Astrocyte (in vitro differentiated cells and primary cell): ENCODE data around the gene RCAN2.

Experiments
- EZH2 ChIP-seq: IDR thresholded peaks from 2 replicates; pipeline ENCODE4 v1.6.1; 2012; ENCODE audit warnings: mild to moderate bottlenecking, low read length, inconsistent platforms; ENCODE audit not compliant: insufficient read depth
- TF ChIP-seq, protein P1 (sequence below): IDR thresholded peaks from 2 replicates; pipeline ENCODE4 v1.5.1; 2011; ENCODE audit warnings: low read depth, mild to moderate bottlenecking, inconsistent platforms, low read length, moderate library complexity; ENCODE audit not compliant: insufficient read depth

DNA sequence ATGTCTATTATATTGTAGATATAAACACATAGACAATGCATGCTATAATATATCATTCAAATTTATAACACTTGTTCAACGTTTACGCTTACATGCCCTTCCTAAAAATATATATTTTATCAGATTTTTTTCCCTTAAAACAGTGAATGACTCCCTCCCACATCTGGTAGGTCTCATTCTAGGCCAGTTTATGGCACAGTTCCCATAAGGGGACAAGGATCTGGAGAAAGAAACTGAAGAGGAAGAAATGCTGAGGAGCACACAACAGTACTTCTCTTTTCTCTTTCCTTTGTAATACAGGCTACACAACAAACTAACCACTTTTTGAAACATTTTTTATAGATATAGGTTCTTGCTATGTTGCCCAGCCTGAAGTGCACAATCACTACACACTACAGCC is 48.6 kb upstream of the RCAN2 start:
- TF ChIP-seq, protein P1, sequence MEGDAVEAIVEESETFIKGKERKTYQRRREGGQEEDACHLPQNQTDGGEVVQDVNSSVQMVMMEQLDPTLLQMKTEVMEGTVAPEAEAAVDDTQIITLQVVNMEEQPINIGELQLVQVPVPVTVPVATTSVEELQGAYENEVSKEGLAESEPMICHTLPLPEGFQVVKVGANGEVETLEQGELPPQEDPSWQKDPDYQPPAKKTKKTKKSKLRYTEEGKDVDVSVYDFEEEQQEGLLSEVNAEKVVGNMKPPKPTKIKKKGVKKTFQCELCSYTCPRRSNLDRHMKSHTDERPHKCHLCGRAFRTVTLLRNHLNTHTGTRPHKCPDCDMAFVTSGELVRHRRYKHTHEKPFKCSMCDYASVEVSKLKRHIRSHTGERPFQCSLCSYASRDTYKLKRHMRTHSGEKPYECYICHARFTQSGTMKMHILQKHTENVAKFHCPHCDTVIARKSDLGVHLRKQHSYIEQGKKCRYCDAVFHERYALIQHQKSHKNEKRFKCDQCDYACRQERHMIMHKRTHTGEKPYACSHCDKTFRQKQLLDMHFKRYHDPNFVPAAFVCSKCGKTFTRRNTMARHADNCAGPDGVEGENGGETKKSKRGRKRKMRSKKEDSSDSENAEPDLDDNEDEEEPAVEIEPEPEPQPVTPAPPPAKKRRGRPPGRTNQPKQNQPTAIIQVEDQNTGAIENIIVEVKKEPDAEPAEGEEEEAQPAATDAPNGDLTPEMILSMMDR, result no peak
- TF ChIP-seq EZH2, result no peak
